Testis (tissue), 2 donors: ENCODE results near the gene MYL6.

Experiments used
- CTCF ChIP-seq, 3 experiments: fragments of 450-650 bp in 2 of 3; fragments of 200-600 bp in 1 of 3; sonication (generic) in 1 of 3; IDR thresholded peaks; one replicate each; pipeline ENCODE4 v1.5.1; 2016 to 2019; ENCODE audit warnings: antibody characterized with exemption in 3 of 3, mild to moderate bottlenecking in 2 of 3, moderate library complexity in 1 of 3
- POLR2A ChIP-seq: fragments of 450-650 bp; IDR thresholded peaks from one replicate; pipeline ENCODE4 v1.6.1; 2017; ENCODE audit warnings: antibody characterized with exemption, mild to moderate bottlenecking, moderate library complexity

- no peak for TF ChIP-seq CTCF (IDR thresholded peaks at IDR 0.05)
- no peak for TF ChIP-seq POLR2A
Measured at GRCh38 chr12:56126732-56127239, 31.4 kb upstream of the MYL6 start.
